ENCODE measurements around the gene RNFT2. TPM values are rescaled to one million over a fixed set of nuclear protein-coding genes. Genes with fewer than 3 reads are reported as not detected.

The RNFT2 gene
- total RNA-seq, 8 experiments from 2014 or later, result 0.71 to 56.3 (median 29.9) TPM

DNA sequence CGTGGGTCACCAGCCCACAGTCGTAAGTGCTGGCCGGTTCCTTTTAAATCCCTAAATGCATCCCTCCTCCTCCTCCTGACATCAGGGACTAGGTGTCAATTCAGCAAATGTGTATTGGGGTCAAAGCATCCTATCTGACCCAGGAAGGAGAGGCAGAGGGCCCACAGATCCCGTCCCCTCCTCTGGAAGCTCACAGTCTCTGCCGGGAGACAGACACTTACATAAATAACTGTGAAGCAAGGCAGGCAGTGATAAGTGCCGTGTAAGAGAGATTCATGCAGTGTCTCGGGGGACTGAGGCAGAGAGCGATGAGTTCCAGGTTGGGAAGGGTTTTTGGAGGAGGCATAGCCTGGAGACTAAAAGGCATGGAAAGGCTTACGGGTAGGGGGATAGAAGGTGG, 99.0 kb downstream of the RNFT2 start:
- in situ Hi-C loops (cut with MboI; ENCODE audit: low pct_unique_long_range_greater_than_20kb in 2 of 9, low sequenced_read_pairs in 9 of 9, unreplicated experiment in 9 of 9), result no loop called here
- WGBS, 10 experiments, result 20 to 82% (median 58%) methylated on average over 2 to 8 of the region's 9 CpGs
- no peak overlapping the region for H3K4me3 ChIP-seq
- H3K27ac ChIP-seq, result peak overlapping the region in 1 of 2 donors; percentile 52
- H3K4me1 ChIP-seq (replicated peaks in 1 of 2), result peaks cover 4 to 37% of the 10 kb centered on the region in 2 donors
- peak in 5 of 8 experiments; percentile 37 to 78 (median 78) for ATAC-seq (replicated peaks in 6 of 8)

DNA sequence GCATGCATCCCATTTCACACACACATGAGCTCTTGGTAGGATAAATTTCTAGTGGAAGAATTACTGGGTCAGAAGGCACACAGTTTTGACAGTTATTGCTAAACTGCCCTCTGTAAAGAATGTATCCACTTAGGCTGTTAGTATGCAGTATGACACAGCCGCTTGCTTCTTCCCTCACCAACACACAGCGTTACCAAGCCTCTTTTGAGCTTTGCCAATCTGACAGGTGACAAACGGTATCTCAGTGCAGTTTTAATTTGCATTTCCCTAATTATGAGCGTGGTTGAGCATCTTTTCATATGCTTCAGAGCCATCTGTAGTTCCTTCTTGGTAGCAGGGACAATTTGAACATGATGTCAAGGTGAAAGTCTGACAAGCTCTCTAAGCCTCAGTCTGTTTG, 100.2 kb downstream of the RNFT2 start:
- peak overlapping the region in 1 of 2 donors; percentile 38 for H3K27ac ChIP-seq
- H3K4me3 ChIP-seq, result no peak overlapping the region
- 0 to 100% (median 50%) methylated on average over 1 to 4 of the region's 4 CpGs; no CpG with 5 or more reads in 1 of the 10 experiments for WGBS, 10 experiments
- ATAC-seq (replicated peaks in 6 of 8), result peak in 5 of 8 experiments; percentile 54 to 85 (median 58)
- in situ Hi-C loops (cut with MboI; ENCODE audit: low pct_unique_long_range_greater_than_20kb in 2 of 9, low sequenced_read_pairs in 9 of 9, unreplicated experiment in 9 of 9), result no loop called here
- peaks cover 4 to 37% of the 10 kb centered on the region in 2 donors for H3K4me1 ChIP-seq (replicated peaks in 1 of 2)

DNA sequence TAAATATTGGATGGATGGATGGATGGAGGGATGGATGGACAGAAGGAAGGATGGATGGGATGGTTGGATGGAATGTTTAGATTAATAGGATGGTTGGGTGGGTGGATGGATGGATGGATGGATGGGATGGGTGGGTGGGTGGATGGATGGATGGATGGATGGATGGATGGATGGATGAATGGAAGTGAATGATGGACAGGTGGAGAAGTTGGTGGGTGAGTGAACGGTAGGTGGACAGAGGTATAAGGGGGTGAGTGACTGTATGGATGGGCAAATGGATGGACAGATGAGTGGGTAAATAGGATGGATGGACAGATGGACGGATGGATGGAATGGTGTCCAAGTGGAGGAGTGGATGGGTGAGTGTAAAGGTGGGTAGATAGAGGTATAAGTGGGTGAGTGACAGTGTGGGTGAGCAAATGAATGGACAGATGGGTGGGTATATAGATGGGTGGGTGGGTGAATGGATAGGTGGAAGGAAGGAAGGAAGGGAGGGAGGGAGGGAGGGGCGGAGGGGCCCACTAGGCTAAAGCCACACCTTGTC, 101.2 kb downstream of the RNFT2 start:
- no peak overlapping the region for H3K4me3 ChIP-seq
- ATAC-seq (replicated peaks in 6 of 8), result no peak
- 17 to 100% (median 100%) methylated on average over 1 of the region's 3 CpGs; no CpG with 5 or more reads in 6 of the 10 experiments for WGBS, 10 experiments
- H3K4me1 ChIP-seq (replicated peaks in 1 of 2), result peaks cover 4 to 33% of the 10 kb centered on the region in 2 donors
- in situ Hi-C loops (cut with MboI; ENCODE audit: low pct_unique_long_range_greater_than_20kb in 2 of 9, low sequenced_read_pairs in 9 of 9, unreplicated experiment in 9 of 9), result no loop called here
- peak overlapping the region in 1 of 2 donors; percentile 46 for H3K27ac ChIP-seq

DNA sequence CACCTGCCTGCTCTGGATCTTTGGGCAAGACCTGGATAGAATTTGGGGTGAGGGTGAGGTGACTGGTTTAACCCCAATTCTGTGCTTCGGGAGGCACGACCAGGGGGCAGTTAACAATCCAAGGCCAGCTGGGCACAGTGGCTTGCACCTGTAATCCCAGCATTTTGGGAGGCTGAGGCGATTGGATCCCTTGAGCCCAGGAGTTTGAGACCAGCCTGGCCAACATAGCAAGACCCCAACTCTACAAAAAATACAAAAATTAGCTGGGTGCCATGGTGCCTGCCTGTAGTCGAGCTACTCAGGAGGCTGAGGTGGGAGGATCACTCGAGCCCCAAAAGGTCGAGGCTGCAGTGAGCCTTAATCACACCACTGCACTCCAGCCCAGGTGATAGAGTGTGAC, 105.0 kb downstream of the RNFT2 start:
- in situ Hi-C loops (cut with MboI; ENCODE audit: low pct_unique_long_range_greater_than_20kb in 2 of 9, low sequenced_read_pairs in 9 of 9, unreplicated experiment in 9 of 9), result no loop called here
- Histone ChIP-seq H3K27ac (no peak overlapping the region), H3K4me1 (replicated peaks in 1 of 2) (peaks cover 4 to 16% of the 10 kb centered on the region in 2 donors), H3K4me3 (no peak overlapping the region)
- ATAC-seq (replicated peaks in 6 of 8), result no peak
- 13 to 100% (median 83%) methylated on average over 1 to 4 of the region's 6 CpGs for WGBS, 10 experiments

DNA sequence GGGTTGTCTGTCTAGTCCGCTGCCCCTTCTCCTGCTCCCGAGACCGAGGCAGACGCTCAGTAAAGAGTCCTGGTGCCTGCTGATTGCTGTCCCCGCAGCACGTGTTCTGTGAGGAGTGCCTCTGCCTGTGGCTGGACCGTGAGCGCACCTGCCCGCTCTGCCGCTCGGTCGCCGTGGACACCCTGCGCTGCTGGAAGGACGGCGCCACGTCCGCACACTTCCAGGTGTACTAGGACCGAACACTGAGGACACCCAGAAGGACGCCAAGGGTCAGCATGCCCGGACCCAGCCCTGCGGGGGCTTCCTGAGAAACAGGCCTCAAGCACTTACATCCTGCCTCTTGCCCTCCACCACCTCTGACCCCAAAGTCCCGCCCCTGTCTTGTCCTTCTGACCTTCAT, 111.1 kb downstream of the RNFT2 start:
- in situ Hi-C loops (cut with MboI; ENCODE audit: low pct_unique_long_range_greater_than_20kb in 2 of 9, low sequenced_read_pairs in 9 of 9, unreplicated experiment in 9 of 9), result no loop called here
- Histone ChIP-seq H3K4me1 (replicated peaks in 1 of 2) (peaks cover 0 to 5% of the 10 kb centered on the region in 2 donors), H3K4me3 (no peak overlapping the region), H3K27ac (no peak overlapping the region)
- no peak for ATAC-seq (replicated peaks in 6 of 8)
- 0 to 100% (median 89%) methylated on average over 1 to 6 of the region's 23 CpGs; no CpG with 5 or more reads in 2 of the 10 experiments for WGBS, 10 experiments

DNA sequence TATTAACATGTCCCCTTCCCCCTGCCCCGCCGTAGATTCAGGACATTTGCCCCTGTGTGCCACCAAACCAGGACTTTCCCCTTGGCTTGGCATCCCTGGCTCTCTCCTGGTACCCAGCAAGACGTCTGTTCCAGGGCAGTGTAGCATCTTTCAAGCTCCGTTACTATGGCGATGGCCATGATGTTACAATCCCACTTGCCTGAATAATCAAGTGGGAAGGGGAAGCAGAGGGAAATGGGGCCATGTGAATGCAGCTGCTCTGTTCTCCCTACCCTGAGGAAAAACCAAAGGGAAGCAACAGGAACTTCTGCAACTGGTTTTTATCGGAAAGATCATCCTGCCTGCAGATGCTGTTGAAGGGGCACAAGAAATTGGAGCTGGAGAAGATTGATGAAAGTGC, 114.2 kb downstream of the RNFT2 start:
- in situ Hi-C loops (cut with MboI; ENCODE audit: low pct_unique_long_range_greater_than_20kb in 2 of 9, low sequenced_read_pairs in 9 of 9, unreplicated experiment in 9 of 9), result no loop called here
- H3K27ac ChIP-seq, result no peak overlapping the region
- WGBS, 10 experiments, result 0 to 100% (median 29%) methylated on average over 1 to 6 of the region's 6 CpGs; no CpG with 5 or more reads in 3 of the 10 experiments
- ATAC-seq (replicated peaks in 6 of 8), result peak in 3 of 8 experiments; percentile 47 to 75 (median 47)
- H3K4me3 ChIP-seq, result no peak overlapping the region
- peaks cover 0 to 5% of the 10 kb centered on the region in 2 donors for H3K4me1 ChIP-seq (replicated peaks in 1 of 2)

DNA sequence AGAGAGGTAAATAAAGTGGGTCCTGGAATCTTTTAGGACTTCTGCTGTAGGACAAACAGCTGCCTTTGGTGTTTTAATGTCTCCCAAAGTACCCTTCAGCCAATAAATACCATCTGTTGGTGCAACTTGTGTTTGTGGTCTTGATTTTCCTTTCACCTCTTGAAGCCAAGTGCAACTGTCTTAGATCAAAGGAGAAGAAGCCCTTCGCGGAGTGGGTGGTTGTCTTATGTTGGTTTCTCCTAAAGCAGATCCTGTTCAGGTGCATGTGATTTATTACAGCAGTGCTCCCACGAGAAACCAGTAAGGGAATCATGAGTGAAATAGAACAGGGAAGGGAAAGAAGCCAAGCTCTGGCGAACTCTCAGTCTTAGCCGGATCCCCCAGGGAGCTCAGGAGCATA, 115.4 kb downstream of the RNFT2 start:
- H3K4me3 ChIP-seq, result no peak overlapping the region
- 0 to 100% (median 50%) methylated on average over 1 to 5 of the region's 5 CpGs; no CpG with 5 or more reads in 2 of the 10 experiments for WGBS, 10 experiments
- H3K4me1 ChIP-seq (replicated peaks in 1 of 2), result peaks cover 8 to 15% of the 10 kb centered on the region in 2 donors
- ATAC-seq (replicated peaks in 6 of 8), result no peak
- H3K27ac ChIP-seq, result no peak overlapping the region
- in situ Hi-C loops (cut with MboI; ENCODE audit: low pct_unique_long_range_greater_than_20kb in 2 of 9, low sequenced_read_pairs in 9 of 9, unreplicated experiment in 9 of 9), result no loop called here

DNA sequence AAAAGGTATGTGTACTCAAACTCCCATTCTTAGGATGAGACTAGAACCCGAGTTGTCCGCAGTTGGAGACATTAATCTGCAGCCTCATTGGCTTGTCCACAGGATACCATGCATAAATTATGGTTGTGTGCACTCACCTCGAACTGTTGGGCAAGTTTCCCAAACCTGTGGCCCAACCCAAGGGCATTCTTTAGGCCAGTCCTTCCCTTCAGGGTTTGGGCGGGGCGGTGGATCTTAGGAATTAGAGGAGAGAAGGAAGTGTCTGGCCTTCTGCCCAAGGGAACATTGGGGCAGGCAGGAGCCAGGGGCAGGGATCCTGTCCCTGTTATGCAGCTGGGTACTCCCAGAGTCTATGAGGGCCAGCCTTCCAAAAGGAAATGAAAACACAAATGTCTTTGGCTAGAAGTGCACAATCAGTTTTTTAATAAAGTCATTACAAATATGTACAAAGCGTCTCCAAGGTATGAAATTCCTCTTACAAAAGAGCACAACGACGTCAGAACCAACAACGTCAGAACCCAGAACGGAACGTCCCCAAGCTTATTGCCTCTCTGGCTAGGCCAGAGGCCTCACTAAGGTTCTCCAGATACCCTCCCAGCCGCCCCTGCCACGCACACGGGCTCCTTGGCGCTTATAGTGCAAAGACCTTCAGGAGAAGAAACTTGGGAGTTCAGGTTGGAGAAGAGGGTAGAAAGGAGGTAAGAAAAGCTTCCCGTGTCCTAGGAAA, 117.8 kb downstream of the RNFT2 start:
- in situ Hi-C loops (cut with MboI; ENCODE audit: low pct_unique_long_range_greater_than_20kb in 2 of 9, low sequenced_read_pairs in 9 of 9, unreplicated experiment in 9 of 9), result no loop called here
- Histone ChIP-seq H3K4me1 (replicated peaks in 1 of 2) (peaks cover 32 to 39% of the 10 kb centered on the region in 2 donors), H3K4me3 (no peak overlapping the region), H3K27ac (no peak overlapping the region)
- peak in 3 of 8 experiments; percentile 44 to 77 (median 59) for ATAC-seq (replicated peaks in 6 of 8)
- WGBS, 10 experiments, result 54 to 92% (median 76%) methylated on average over 1 to 12 of the region's 16 CpGs; no CpG with 5 or more reads in 1 of the 10 experiments

DNA sequence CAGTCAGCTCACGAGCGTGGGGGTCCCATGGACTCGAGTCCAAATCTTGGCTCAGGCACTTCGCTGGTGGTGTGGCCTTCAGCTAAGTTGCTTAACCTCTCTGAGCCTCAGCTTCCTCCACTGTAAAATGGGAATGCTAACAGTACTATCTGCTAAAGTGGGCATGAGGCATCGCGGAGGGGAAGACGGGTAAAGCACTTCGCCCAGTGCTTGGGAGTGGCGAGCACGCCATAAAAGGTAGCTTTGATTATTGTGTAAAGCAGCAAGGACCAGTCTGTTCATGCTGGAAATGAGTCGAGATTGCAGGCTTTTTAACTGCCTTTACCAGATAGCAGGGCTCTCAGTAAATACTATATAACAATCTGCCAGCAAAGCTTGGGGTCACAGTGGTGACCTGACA, 118.6 kb downstream of the RNFT2 start:
- Histone ChIP-seq H3K4me3 (no peak overlapping the region), H3K27ac (no peak overlapping the region), H3K4me1 (replicated peaks in 1 of 2) (peaks cover 40 to 48% of the 10 kb centered on the region in 2 donors)
- WGBS, 10 experiments, result 40 to 97% (median 60%) methylated on average over 1 to 10 of the region's 11 CpGs; no CpG with 5 or more reads in 1 of the 10 experiments
- no peak for ATAC-seq (replicated peaks in 6 of 8)
- in situ Hi-C loops (cut with MboI; ENCODE audit: low pct_unique_long_range_greater_than_20kb in 2 of 9, low sequenced_read_pairs in 9 of 9, unreplicated experiment in 9 of 9), result no loop called here

DNA sequence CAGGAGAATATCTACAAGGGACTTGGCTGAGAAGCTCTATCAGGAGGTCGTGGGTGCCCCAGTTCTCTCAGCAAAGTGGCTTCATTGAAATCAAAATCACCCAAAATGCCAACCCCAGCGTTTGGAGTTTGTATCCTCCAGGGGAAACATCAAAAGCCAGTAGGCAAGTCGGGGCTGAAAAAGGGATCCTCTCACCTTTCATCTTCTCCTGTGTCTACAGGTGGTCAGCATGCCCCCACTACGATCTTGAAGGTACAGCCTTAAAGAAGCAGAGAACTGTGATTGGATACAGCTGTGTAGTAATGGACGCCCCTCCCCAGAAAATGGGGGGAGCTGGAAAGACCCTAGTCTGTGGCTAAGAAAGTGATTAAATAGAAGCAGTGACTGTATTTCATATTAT, 121.0 kb downstream of the RNFT2 start:
- 0 to 80% (median 19%) methylated on average over 2 to 4 of the region's 5 CpGs; no CpG with 5 or more reads in 3 of the 10 experiments for WGBS, 10 experiments
- Histone ChIP-seq H3K27ac (no peak overlapping the region), H3K4me3 (no peak overlapping the region), H3K4me1 (replicated peaks in 1 of 2) (peaks cover 41 to 43% of the 10 kb centered on the region in 2 donors)
- no peak for ATAC-seq (replicated peaks in 6 of 8)
- in situ Hi-C loops (cut with MboI; ENCODE audit: low pct_unique_long_range_greater_than_20kb in 2 of 9, low sequenced_read_pairs in 9 of 9, unreplicated experiment in 9 of 9), result no loop called here

DNA sequence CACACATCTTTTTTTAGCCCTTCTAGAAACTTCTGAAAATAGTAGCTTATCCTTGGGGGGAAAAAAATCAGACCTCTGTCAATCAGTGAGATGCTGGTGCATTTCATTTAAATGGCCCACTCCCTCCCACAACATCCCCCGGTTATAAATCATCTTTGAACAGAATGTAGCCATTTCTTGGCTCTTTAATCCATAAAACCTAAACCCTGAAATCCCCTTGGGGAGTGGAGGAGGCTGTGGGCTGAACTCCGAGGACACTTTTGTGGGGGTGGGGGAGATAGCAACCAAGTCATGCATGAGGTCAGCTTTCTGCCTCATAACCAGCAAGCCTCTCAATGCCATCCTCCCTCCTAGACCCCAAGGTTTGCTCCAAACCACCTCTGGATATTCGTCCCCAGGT, 122.1 kb downstream of the RNFT2 start:
- Histone ChIP-seq H3K4me3 (no peak overlapping the region), H3K4me1 (replicated peaks in 1 of 2) (peaks cover 41 to 43% of the 10 kb centered on the region in 2 donors), H3K27ac (peak overlapping the region in 1 of 2 donors; percentile 50)
- ATAC-seq (replicated peaks in 6 of 8), result no peak
- WGBS, 10 experiments, result 0 to 80% (median 27%) methylated on average over 1 to 2 of the region's 3 CpGs; no CpG with 5 or more reads in 4 of the 10 experiments
- in situ Hi-C loops (cut with MboI; ENCODE audit: low pct_unique_long_range_greater_than_20kb in 2 of 9, low sequenced_read_pairs in 9 of 9, unreplicated experiment in 9 of 9), result no loop called here

DNA sequence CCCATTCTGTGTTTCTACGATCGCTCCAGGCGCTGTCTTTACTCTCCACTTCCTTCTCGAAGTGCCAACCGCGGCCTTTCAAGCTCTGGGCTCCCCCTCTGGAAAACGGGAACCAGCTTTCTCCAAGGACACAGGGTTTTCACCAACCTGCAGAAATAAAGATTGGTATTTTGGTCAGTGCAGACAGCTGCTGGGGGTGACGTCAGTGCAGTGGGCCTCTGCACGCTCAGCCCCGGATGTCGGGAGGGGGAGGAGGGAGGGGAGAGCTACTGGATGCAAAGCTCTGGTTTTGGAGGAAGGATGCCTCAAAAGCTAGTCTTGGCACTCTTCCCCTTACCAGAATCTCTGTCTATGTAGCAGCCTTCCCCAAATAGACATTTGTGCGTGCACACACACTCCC, 123.2 kb downstream of the RNFT2 start:
- Histone ChIP-seq H3K4me3 (no peak overlapping the region), H3K27ac (peak overlapping the region; percentile 20 to 29), H3K4me1 (replicated peaks in 1 of 2) (peaks cover 41 to 43% of the 10 kb centered on the region in 2 donors)
- in situ Hi-C loops (cut with MboI; ENCODE audit: low pct_unique_long_range_greater_than_20kb in 2 of 9, low sequenced_read_pairs in 9 of 9, unreplicated experiment in 9 of 9), result no loop called here
- 0 to 35% (median 19%) methylated on average over 1 to 6 of the region's 12 CpGs; no CpG with 5 or more reads in 4 of the 10 experiments for WGBS, 10 experiments
- peak; percentile 26 to 69 (median 54) for ATAC-seq (replicated peaks in 6 of 8)

DNA sequence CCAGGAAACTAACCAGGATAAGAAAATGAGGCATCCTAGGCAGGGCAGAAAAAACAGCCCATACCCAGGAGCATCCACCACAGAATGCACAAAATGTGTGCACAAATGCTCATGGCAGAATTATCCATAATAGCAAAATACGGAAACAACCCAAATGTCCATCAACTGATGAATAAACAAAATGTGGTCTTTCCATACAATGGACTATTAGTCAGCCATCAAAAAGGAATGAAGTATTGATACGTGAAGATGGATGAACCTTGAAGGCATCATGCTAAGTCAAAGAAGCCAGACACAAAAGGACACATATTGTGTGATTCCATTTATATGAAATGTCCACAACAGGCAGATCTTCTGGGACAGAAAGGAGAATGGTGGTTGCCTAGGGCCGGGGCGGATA, 124.1 kb downstream of the RNFT2 start:
- 42 to 100% (median 93%) methylated on average over 1 to 4 of the region's 4 CpGs; no CpG with 5 or more reads in 1 of the 10 experiments for WGBS, 10 experiments
- ATAC-seq (replicated peaks in 6 of 8), result no peak
- no peak overlapping the region for H3K27ac ChIP-seq
- H3K4me1 ChIP-seq (replicated peaks in 1 of 2), result peaks cover 41 to 43% of the 10 kb centered on the region in 2 donors
- no peak overlapping the region for H3K4me3 ChIP-seq
- in situ Hi-C loops (cut with MboI; ENCODE audit: low pct_unique_long_range_greater_than_20kb in 2 of 9, low sequenced_read_pairs in 9 of 9, unreplicated experiment in 9 of 9), result no loop called here

Data from motor neuron (in vitro differentiated cells).